HEK293T (cell line): ENCODE measurements around the gene KRTAP6-2.

Experiments
- ARNT ChIP-seq: fragments of 450-650 bp; IDR thresholded peaks from 2 replicates; pipeline ENCODE4 v1.6.1; 2017; ENCODE audit warnings: mild to moderate bottlenecking
- BHLHE40 ChIP-seq: fragments of 450-650 bp; IDR thresholded peaks from 2 replicates; pipeline ENCODE4 v1.6.1; 2016; ENCODE audit warnings: mild to moderate bottlenecking, moderate library complexity, borderline replicate concordance
- CTBP1 ChIP-seq: fragments of 450-650 bp; IDR thresholded peaks from 2 replicates; pipeline ENCODE4 v1.6.1; 2016; ENCODE audit warnings: borderline replicate concordance
- ELF4 ChIP-seq: fragments of 450-650 bp; IDR thresholded peaks from 2 replicates; pipeline ENCODE4 v1.6.1; 2017; ENCODE audit warnings: antibody characterized with exemption
- FOXA1 ChIP-seq: fragments of 450-650 bp; IDR thresholded peaks from 2 replicates; pipeline ENCODE4 v1.6.1; 2016; ENCODE audit warnings: mild to moderate bottlenecking
- FOXK2 ChIP-seq: fragments of 450-650 bp; IDR thresholded peaks from 2 replicates; pipeline ENCODE4 v1.6.1; 2016; ENCODE audit warnings: mild to moderate bottlenecking
- FOXM1 ChIP-seq: fragments of 450-650 bp; IDR thresholded peaks from 2 replicates; pipeline ENCODE4 v1.6.1; 2017; ENCODE audit warnings: mild to moderate bottlenecking, borderline replicate concordance
- HDGF ChIP-seq: fragments of 450-650 bp; IDR thresholded peaks from 2 replicates; pipeline ENCODE4 v1.6.1; 2017; ENCODE audit warnings: antibody characterized with exemption, borderline replicate concordance
- LEF1 ChIP-seq: fragments of 450-650 bp; IDR thresholded peaks from 2 replicates; pipeline ENCODE4 v1.6.1; 2017; ENCODE audit warnings: mild to moderate bottlenecking, borderline replicate concordance
- NFRKB ChIP-seq: fragments of 450-650 bp; IDR thresholded peaks from 2 replicates; pipeline ENCODE4 v1.6.1; 2016; ENCODE audit warnings: mild to moderate bottlenecking, moderate library complexity
- PKNOX1 ChIP-seq: fragments of 450-650 bp; IDR thresholded peaks from 2 replicates; pipeline ENCODE4 v1.6.1; 2016
- SP1 ChIP-seq: fragments of 450-650 bp; IDR thresholded peaks from 2 replicates; pipeline ENCODE4 v1.6.1; 2017
- SUZ12 ChIP-seq: fragments of 450-650 bp; IDR thresholded peaks from 2 replicates; pipeline ENCODE4 v1.6.1; 2016; ENCODE audit warnings: mild to moderate bottlenecking
- TARDBP ChIP-seq: fragments of 450-650 bp; IDR thresholded peaks from 2 replicates; pipeline ENCODE4 v1.6.1; 2016

GRCh38 chr21:30592140-30592539 lies 6.6 kb downstream of the KRTAP6-2 start, which contains the start of gene KRTAP6-3:
- TF ChIP-seq TARDBP = no peak
- TF ChIP-seq SP1 = no peak
- no peak for TF ChIP-seq FOXM1
- no peak for TF ChIP-seq FOXA1
- TF ChIP-seq PKNOX1 = no peak
- TF ChIP-seq ELF4 = no peak
- TF ChIP-seq SUZ12 = no peak
- TF ChIP-seq NFRKB = no peak
- TF ChIP-seq FOXK2 = no peak
- TF ChIP-seq HDGF = no peak
- TF ChIP-seq LEF1 = no peak
- no peak for TF ChIP-seq BHLHE40
- TF ChIP-seq ARNT = no peak
- TF ChIP-seq CTBP1 = no peak
